ENCODE measurements around the gene KIRREL3.

DNA sequence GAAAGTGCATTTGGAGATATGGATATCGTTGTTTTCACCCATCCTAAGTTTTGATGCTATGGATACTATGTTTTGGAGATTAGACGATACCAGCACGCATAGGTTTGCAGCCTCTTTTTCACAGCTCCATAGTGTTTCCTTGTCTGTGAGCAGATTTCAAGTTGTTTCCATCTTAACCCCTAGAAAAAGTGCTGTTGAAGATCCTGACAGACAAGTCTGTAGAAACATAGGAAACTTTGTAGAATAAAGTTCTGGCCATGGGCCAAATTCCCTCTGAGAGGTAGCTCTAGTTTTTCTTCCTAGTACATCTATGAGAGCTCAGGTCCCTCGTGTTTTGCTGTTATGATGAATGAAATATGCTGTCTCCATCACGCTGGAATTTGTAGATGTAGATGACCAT, 612.7 kb downstream of the KIRREL3 start:
- TF ChIP-seq POLR2AphosphoS5 (IDR thresholded peaks at IDR 0.05; ENCODE audit: low read depth, low read length) (no peak), TAF1 (IDR thresholded peaks at IDR 0.05; ENCODE audit: low read depth, low read length) (no peak), POLR2A (IDR thresholded peaks at IDR 0.05; ENCODE audit: low read depth, low read length) (no peak), PAX5 (IDR thresholded peaks at IDR 0.05; ENCODE audit: insufficient read depth, low read length, severe bottlenecking) (no peak), SPI1 (IDR thresholded peaks at IDR 0.05; ENCODE audit: low read depth, low read length) (no peak)
